Hepatocyte (in vitro differentiated cells): Measurements from ENCODE around the gene LINGO1.

Source experiments
- CTCF ChIP-seq: fragments of 200-600 bp; sonication (generic); IDR thresholded peaks from 2 replicates; pipeline ENCODE4 v1.5.1; 2016; ENCODE audit warnings: antibody characterized with exemption, mild to moderate bottlenecking; ENCODE audit not compliant: poor library complexity
- EZH2 ChIP-seq: fragments of 200-600 bp; sonication (generic); IDR thresholded peaks from 2 replicates; pipeline ENCODE4 v1.6.1; 2016; ENCODE audit warnings: antibody characterized with exemption, mild to moderate bottlenecking, borderline replicate concordance

GRCh38 chr15:77621847-77622208 lies 10.9 kb downstream of the LINGO1 start:
- TF ChIP-seq EZH2: no peak
- TF ChIP-seq CTCF: no peak
